CD14-positive monocyte (primary cell): ENCODE results near the gene GAA. TPM values are rescaled to one million over a fixed set of nuclear protein-coding genes. Genes with fewer than 3 reads are reported as not detected.

Experiments used
- DNase-seq, 3 donors: peaks; one replicate each; pipeline ENCODE4 v3.0.0-alpha.2; 2011 to 2022
- H2AFZ ChIP-seq: 2 replicates; pipeline ENCODE4 v1.6.0; 2012; ENCODE audit warnings: mild to moderate bottlenecking, low read depth, low read length, inconsistent platforms; ENCODE audit not compliant: insufficient read depth, poor library complexity, severe bottlenecking
- H3K27ac ChIP-seq, 2 donors: 1 replicate in 1 of 2; 2 replicates in 1 of 2; pipeline ENCODE4 v1.5.1; 2012 to 2013; ENCODE audit warnings: low read length in 2 of 2, control low read depth in 1 of 2, inconsistent platforms in 1 of 2, low read depth in 1 of 2, mild to moderate bottlenecking in 1 of 2
- H3K27me3 ChIP-seq, 2 donors: one replicate each; pipeline versions ENCODE4 v1.6.0 to v1.6.1; 2011 to 2013; ENCODE audit warnings: low read length in 2 of 2; ENCODE audit not compliant: control insufficient read depth in 2 of 2, insufficient read depth in 2 of 2
- H3K36me3 ChIP-seq, 2 donors: replicated peaks in 1 of 2; 1 replicate in 1 of 2; 2 replicates in 1 of 2; pipeline versions ENCODE4 v1.5.1 to v1.6.1; 2012 to 2013; ENCODE audit warnings: low read length in 2 of 2, control low read depth in 1 of 2, inconsistent platforms in 1 of 2, mild to moderate bottlenecking in 1 of 2; ENCODE audit not compliant: insufficient read depth in 2 of 2, control insufficient read depth in 1 of 2
- H3K4me1 ChIP-seq, 2 donors: 1 replicate in 1 of 2; 2 replicates in 1 of 2; pipeline versions ENCODE4 v1.5.1 to v1.6.1; 2012 to 2013; ENCODE audit warnings: low read length in 2 of 2, control low read depth in 1 of 2, inconsistent platforms in 1 of 2, mild to moderate bottlenecking in 1 of 2, moderate library complexity in 1 of 2; ENCODE audit not compliant: insufficient read depth in 2 of 2, control insufficient read depth in 1 of 2
- H3K4me2 ChIP-seq: replicated peaks from 2 replicates; pipeline ENCODE3; 2012; ENCODE audit warnings: low read length, moderate library complexity, mild to moderate bottlenecking; ENCODE audit not compliant: poor library complexity, severe bottlenecking; ENCODE audit errors: extremely low read depth
- H3K4me3 ChIP-seq, 3 experiments: fragments of 200-600 bp in 1 of 3; sonication (generic) in 1 of 3; replicated peaks in 1 of 3; 1 replicate in 2 of 3; 2 replicates in 1 of 3; pipeline ENCODE4 v1.5.1; 2011 to 2013; ENCODE audit warnings: low read length in 3 of 3, mild to moderate bottlenecking in 3 of 3, control low read depth in 2 of 3, low read depth in 2 of 3, inconsistent platforms in 1 of 3, moderate library complexity in 1 of 3
- H3K79me2 ChIP-seq: 2 replicates; pipeline ENCODE4 v1.6.0; 2012; ENCODE audit warnings: mild to moderate bottlenecking, control low read depth, inconsistent platforms, low read length, moderate library complexity; ENCODE audit not compliant: insufficient read depth
- H3K9ac ChIP-seq: 2 replicates; pipeline ENCODE4 v1.6.0; 2017; ENCODE audit warnings: low read length, mild to moderate bottlenecking; ENCODE audit not compliant: insufficient read depth, poor library complexity, severe bottlenecking
- H3K9me3 ChIP-seq, 2 donors: replicated peaks in 1 of 2; 1 replicate in 1 of 2; 2 replicates in 1 of 2; pipeline versions ENCODE4 v1.5.1 to v1.6.1; 2012 to 2013; ENCODE audit warnings: low read length in 2 of 2, control low read depth in 1 of 2; ENCODE audit not compliant: control insufficient read depth in 1 of 2, insufficient read depth in 1 of 2
- H4K20me1 ChIP-seq: 2 replicates; pipeline ENCODE4 v1.6.0; 2012; ENCODE audit warnings: mild to moderate bottlenecking, low read length, control low read depth, moderate library complexity; ENCODE audit not compliant: insufficient read depth
- H3K27ac Mint-ChIP-seq, 7 donors: one replicate each; pipeline ENCODE4 v1.8.0; 2020; ENCODE audit warnings: mild to moderate bottlenecking in 7 of 7, mixed read lengths in 7 of 7, moderate library complexity in 6 of 7, inconsistent platforms in 2 of 7
- H3K27me3 Mint-ChIP-seq, 3 donors: one replicate each; pipeline ENCODE4 v1.8.0; 2021 to 2022; ENCODE audit warnings: low read depth in 3 of 3, mild to moderate bottlenecking in 3 of 3, mixed read lengths in 3 of 3, moderate library complexity in 3 of 3, inconsistent platforms in 1 of 3
- H3K36me3 Mint-ChIP-seq, 2 donors: one replicate each; pipeline ENCODE4 v1.8.0; 2020; ENCODE audit warnings: mixed read lengths in 2 of 2, inconsistent platforms in 1 of 2, mild to moderate bottlenecking in 1 of 2
- H3K4me1 Mint-ChIP-seq: one replicate; pipeline ENCODE4 v1.8.0; 2020; ENCODE audit warnings: mild to moderate bottlenecking, mixed read lengths
- H3K4me3 Mint-ChIP-seq, 2 donors: one replicate each; pipeline ENCODE4 v1.8.0; 2020; ENCODE audit warnings: mild to moderate bottlenecking in 2 of 2, mixed read lengths in 2 of 2, moderate library complexity in 1 of 2
- H3K9me3 Mint-ChIP-seq, 7 donors: one replicate each; pipeline ENCODE4 v1.8.0; 2020 to 2022; ENCODE audit warnings: mixed read lengths in 7 of 7, mild to moderate bottlenecking in 6 of 7, moderate library complexity in 6 of 7, inconsistent platforms in 2 of 7
- WGBS: methylation state at CpG from one replicate; pipeline ENCODE4 v1.1.5; 2013; ENCODE audit warnings: missing lambda C conversion rate; ENCODE audit not compliant: insufficient coverage; 5-methylcytosine and 5-hydroxymethylcytosine counted together
- intact Hi-C, 2 donors: fragments of 100-400 bp; cut with micrococcal nuclease; formaldehyde crosslinking; loops; one replicate each; pipeline versions ENCODE4 v1.15.0 to v1.15.1; 2023
- polyA plus RNA-seq, 3 donors: library from polyadenylated mRNA; depleted of rRNA in 1 of 3; unstranded in 2 of 3; stranded (reverse) in 1 of 3; fragments of 300-500 nt in 2 of 3; fragments of >200 nt in 1 of 3; fragmentation: Illumina TruSeq in 2 of 3; gene quantifications; 1 replicate in 2 of 3; 2 replicates in 1 of 3; pipeline ENCODE4 v1.2.3, GENCODE V29; 2012 to 2021
- TF ChIP-seq, protein P1 (sequence below): fragments of 200-600 bp; IDR thresholded peaks from one replicate; pipeline ENCODE4 v1.8.0; 2022; ENCODE audit warnings: antibody characterized with exemption, mild to moderate bottlenecking

The GAA gene
- polyA plus RNA-seq, 3 donors, result 116 to 140 (median 120) TPM

DNA sequence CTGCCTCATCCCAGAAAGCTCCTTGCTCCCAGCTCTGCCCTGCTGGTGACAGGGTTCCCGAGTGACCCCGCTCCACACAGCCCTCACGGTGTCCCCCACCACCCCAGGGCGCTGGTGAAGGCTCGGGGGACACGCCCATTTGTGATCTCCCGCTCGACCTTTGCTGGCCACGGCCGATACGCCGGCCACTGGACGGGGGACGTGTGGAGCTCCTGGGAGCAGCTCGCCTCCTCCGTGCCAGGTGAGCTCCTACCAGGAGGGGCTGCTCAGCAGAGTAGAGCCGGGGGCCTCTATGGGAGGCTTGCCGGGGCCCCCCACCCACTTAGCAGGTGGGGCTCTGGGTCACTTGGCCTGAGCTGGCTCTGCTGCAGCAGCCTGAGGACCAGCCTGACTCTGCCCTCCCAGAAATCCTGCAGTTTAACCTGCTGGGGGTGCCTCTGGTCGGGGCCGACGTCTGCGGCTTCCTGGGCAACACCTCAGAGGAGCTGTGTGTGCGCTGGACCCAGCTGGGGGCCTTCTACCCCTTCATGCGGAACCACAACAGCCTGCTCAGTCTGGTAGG is 11.2 kb downstream of the GAA start:
- H3K9me3 ChIP-seq, result no peaks in the 10 kb centered on the region
- H3K4me3 Mint-ChIP-seq, result no peak overlapping the region
- H4K20me1 ChIP-seq, result no peaks in the 10 kb centered on the region
- H3K27ac Mint-ChIP-seq, result no peak overlapping the region
- H3K36me3 ChIP-seq, result peaks cover 49 to 65% of the 10 kb centered on the region in 2 donors
- 98% methylated on average over 22 of the region's 24 CpGs for WGBS
- H3K4me1 Mint-ChIP-seq, result no peaks in the 10 kb centered on the region
- DNase-seq, result no peak
- H2AFZ ChIP-seq, result no peak overlapping the region
- H3K27me3 Mint-ChIP-seq, result peaks cover 0 to 2% (median 0%) of the 10 kb centered on the region in 3 donors
- TF ChIP-seq, protein P1, sequence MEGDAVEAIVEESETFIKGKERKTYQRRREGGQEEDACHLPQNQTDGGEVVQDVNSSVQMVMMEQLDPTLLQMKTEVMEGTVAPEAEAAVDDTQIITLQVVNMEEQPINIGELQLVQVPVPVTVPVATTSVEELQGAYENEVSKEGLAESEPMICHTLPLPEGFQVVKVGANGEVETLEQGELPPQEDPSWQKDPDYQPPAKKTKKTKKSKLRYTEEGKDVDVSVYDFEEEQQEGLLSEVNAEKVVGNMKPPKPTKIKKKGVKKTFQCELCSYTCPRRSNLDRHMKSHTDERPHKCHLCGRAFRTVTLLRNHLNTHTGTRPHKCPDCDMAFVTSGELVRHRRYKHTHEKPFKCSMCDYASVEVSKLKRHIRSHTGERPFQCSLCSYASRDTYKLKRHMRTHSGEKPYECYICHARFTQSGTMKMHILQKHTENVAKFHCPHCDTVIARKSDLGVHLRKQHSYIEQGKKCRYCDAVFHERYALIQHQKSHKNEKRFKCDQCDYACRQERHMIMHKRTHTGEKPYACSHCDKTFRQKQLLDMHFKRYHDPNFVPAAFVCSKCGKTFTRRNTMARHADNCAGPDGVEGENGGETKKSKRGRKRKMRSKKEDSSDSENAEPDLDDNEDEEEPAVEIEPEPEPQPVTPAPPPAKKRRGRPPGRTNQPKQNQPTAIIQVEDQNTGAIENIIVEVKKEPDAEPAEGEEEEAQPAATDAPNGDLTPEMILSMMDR, result no peak
- peaks cover 0 to 2% (median 0%) of the 10 kb centered on the region in 7 donors for H3K9me3 Mint-ChIP-seq
- intact Hi-C loops, result no loop called here
- H3K79me2 ChIP-seq, result no peaks in the 10 kb centered on the region
- H3K27ac ChIP-seq, result no peak overlapping the region
- H3K4me1 ChIP-seq, result no peaks in the 10 kb centered on the region
- no peak overlapping the region for H3K4me2 ChIP-seq
- H3K9ac ChIP-seq, result no peak overlapping the region
- no peaks in the 10 kb centered on the region for H3K27me3 ChIP-seq
- H3K36me3 Mint-ChIP-seq, result peaks cover 59 to 94% of the 10 kb centered on the region in 2 donors
- H3K4me3 ChIP-seq, result no peak overlapping the region

DNA sequence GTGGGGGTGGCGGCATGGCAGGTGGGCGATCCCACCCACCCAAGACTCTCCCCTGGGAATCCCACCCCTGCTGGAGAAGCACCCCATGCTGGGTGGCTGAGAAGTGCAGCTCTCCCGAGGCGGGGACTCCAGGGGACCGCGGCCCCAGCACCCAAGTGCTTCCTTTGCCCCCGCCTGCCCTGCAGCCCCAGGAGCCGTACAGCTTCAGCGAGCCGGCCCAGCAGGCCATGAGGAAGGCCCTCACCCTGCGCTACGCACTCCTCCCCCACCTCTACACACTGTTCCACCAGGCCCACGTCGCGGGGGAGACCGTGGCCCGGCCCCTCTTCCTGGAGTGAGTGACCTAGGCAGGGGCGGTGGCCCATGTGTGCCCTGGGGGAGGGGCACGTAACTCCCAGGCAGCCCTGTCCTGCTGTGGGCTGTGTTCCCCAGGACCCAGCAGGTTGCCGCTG is 11.7 kb downstream of the GAA start:
- no peaks in the 10 kb centered on the region for H3K79me2 ChIP-seq
- no peaks in the 10 kb centered on the region for H3K4me1 ChIP-seq
- Mint-ChIP-seq H3K36me3 (peaks cover 57 to 96% of the 10 kb centered on the region in 2 donors), H3K4me1 (no peaks in the 10 kb centered on the region), H3K4me3 (no peak overlapping the region), H3K9me3 (peaks cover 0 to 2% (median 0%) of the 10 kb centered on the region in 7 donors), H3K27me3 (peaks cover 0 to 2% (median 0%) of the 10 kb centered on the region in 3 donors), H3K27ac (peak overlapping the region in 1 of 7 donors; percentile 19)
- H3K4me3 ChIP-seq, result no peak overlapping the region
- no peak overlapping the region for H2AFZ ChIP-seq
- no peak overlapping the region for H3K9ac ChIP-seq
- H3K27me3 ChIP-seq, result no peaks in the 10 kb centered on the region
- intact Hi-C loops, result no loop called here
- peaks cover 49 to 64% of the 10 kb centered on the region in 2 donors for H3K36me3 ChIP-seq
- TF ChIP-seq, protein P1, result no peak
- no peak overlapping the region for H3K27ac ChIP-seq
- no peaks in the 10 kb centered on the region for H3K9me3 ChIP-seq
- no peak for DNase-seq
- WGBS, result 75% methylated on average over 4 of the region's 20 CpGs
- no peaks in the 10 kb centered on the region for H4K20me1 ChIP-seq
- no peak overlapping the region for H3K4me2 ChIP-seq
